GM06990 (cell line): Measurements from ENCODE around the gene NPEPPS.

Experiments used
- DNase-seq: peaks from one replicate; pipeline ENCODE4 v3.0.0-alpha.2; 2011; ENCODE audit not compliant: insufficient read length; ENCODE audit errors: extremely low read depth
- H3K27me3 ChIP-seq: replicated peaks from 2 replicates; pipeline ENCODE4 v1.6.0; 2011; ENCODE audit warnings: low read length; ENCODE audit not compliant: control insufficient read depth, insufficient read depth
- H3K36me3 ChIP-seq: 2 replicates; pipeline ENCODE4 v1.5.1; 2011; ENCODE audit warnings: low read length; ENCODE audit not compliant: control insufficient read depth, insufficient read depth
- H3K4me3 ChIP-seq: replicated peaks from 2 replicates; pipeline ENCODE4 v1.5.1; 2011; ENCODE audit warnings: low read depth, mild to moderate bottlenecking, control low read depth, low read length
- CTCF ChIP-seq: IDR thresholded peaks from 2 replicates; pipeline ENCODE4 v1.5.1; 2011; ENCODE audit warnings: low read length, control low read depth, mild to moderate bottlenecking, inconsistent platforms; ENCODE audit not compliant: insufficient read depth, poor library complexity, severe bottlenecking

Gene NPEPPS

GRCh38 chr17:47634870-47635269, 104.0 kb downstream of the NPEPPS start:
- TF ChIP-seq CTCF, result no peak
- no peak overlapping the region for H3K4me3 ChIP-seq
- H3K27me3 ChIP-seq, result no peaks in the 10 kb centered on the region
- DNase-seq, result no peak
- H3K36me3 ChIP-seq, result no peaks in the 10 kb centered on the region; the same call in 1 of the 2 replicates

DNA sequence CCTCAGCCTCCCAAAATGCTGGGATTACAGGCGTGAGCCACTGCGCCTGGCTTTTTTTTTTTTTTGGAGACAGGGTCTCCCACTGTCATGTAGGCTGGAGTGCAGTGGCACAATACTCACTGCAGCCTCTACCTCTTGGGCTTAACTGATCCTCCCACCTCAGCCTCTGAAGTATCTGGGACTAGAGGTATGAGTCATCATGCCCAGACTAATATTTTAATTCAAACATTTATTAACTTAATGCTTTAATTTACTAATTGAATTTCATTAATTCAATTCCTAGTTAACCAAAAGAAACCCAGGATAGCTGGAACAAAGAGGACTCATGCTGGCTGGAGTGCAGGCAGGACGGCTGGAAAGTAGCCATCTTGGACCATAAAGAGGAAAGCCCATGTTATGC, 104.8 kb downstream of the NPEPPS start:
- Histone ChIP-seq H3K27me3 (no peaks in the 10 kb centered on the region), H3K36me3 (no peaks in the 10 kb centered on the region), H3K4me3 (no peak overlapping the region)
- DNase-seq, result no peak
- TF ChIP-seq CTCF, result no peak

- Histone ChIP-seq H3K27me3 (no peaks in the 10 kb centered on the region), H3K4me3 (no peak overlapping the region), H3K36me3 (no peaks in the 10 kb centered on the region)
- no peak for DNase-seq
- no peak for TF ChIP-seq CTCF
These were observed 105.5 kb downstream of the NPEPPS start for GRCh38 chr17:47636273-47637030.

- no peak for DNase-seq
- Histone ChIP-seq H3K36me3 (no peaks in the 10 kb centered on the region), H3K4me3 (no peak overlapping the region), H3K27me3 (no peaks in the 10 kb centered on the region)
- no peak for TF ChIP-seq CTCF
These were observed 108.0 kb downstream of the NPEPPS start for GRCh38 chr17:47638903-47639302.

GRCh38 chr17:47640076-47640475, 109.2 kb downstream of the NPEPPS start:
- TF ChIP-seq CTCF, result no peak
- Histone ChIP-seq H3K4me3 (no peak overlapping the region), H3K36me3 (no peaks in the 10 kb centered on the region), H3K27me3 (no peaks in the 10 kb centered on the region)
- DNase-seq, result no peak
